PC-9 (cell line): ENCODE results near the gene C1QTNF9. TPM values are rescaled to one million over a fixed set of nuclear protein-coding genes. Genes with fewer than 3 reads are reported as not detected.

Experiments used
- BruUV-seq: library from RNA; stranded (reverse); fragments of 400-500 nt; replicated peaks from 2 replicates; lab custom pipeline; 2021; lab: Mats Ljungman, UMichigan
- CTCF ChIA-PET: fragments of 300-600 bp; sonication (Branson Sonifier 250); formaldehyde crosslinking; loops from one replicate; lab custom pipeline; 2022; ENCODE audit warnings: antibody characterized with exemption; lab: Charles Lee
- POLR2A ChIA-PET: fragments of 300-600 bp; sonication (Branson Sonifier 250); formaldehyde crosslinking; loops from one replicate; lab custom pipeline; 2022; ENCODE audit warnings: antibody characterized with exemption; ENCODE audit not compliant: unreplicated experiment; lab: Charles Lee
- DNase-seq, 2 experiments: peaks; one replicate each; pipeline versions ENCODE4 v3.0.0 to v3.0.0-alpha.2; 2015 to 2022; ENCODE audit warnings: mixed read lengths in 1 of 2
- H2AFZ ChIP-seq: fragments of 200-600 bp; sonication (generic); 2 replicates; pipeline ENCODE4 v1.8.1; 2017; ENCODE audit warnings: antibody characterized with exemption
- H3F3A ChIP-seq: fragments of 200-600 bp; sonication (generic); 2 replicates; pipeline ENCODE4 v1.8.1; 2017; ENCODE audit warnings: antibody characterized with exemption, mild to moderate bottlenecking, low read depth; ENCODE audit not compliant: insufficient read depth
- H3K27ac ChIP-seq: fragments of 200-600 bp; sonication (generic); 2 replicates; pipeline ENCODE4 v1.6.1; 2016; ENCODE audit warnings: mixed run types
- H3K27me3 ChIP-seq: fragments of 200-600 bp; sonication (generic); 2 replicates; pipeline ENCODE4 v1.6.1; 2016; ENCODE audit warnings: low read depth, mixed run types; ENCODE audit not compliant: insufficient read depth
- H3K36me3 ChIP-seq: fragments of 200-600 bp; sonication (generic); 2 replicates; pipeline ENCODE4 v1.6.1; 2016; ENCODE audit warnings: low read depth, mixed run types
- H3K4me1 ChIP-seq: fragments of 200-600 bp; sonication (generic); replicated peaks from 2 replicates; pipeline ENCODE4 v1.6.1; 2016; ENCODE audit warnings: mixed run types; ENCODE audit not compliant: insufficient read depth
- H3K4me2 ChIP-seq: fragments of 200-600 bp; sonication (generic); 2 replicates; pipeline ENCODE4 v1.6.1; 2017; ENCODE audit warnings: mixed run types
- H3K4me3 ChIP-seq: fragments of 200-600 bp; sonication (generic); 2 replicates; pipeline ENCODE4 v1.6.1; 2016; ENCODE audit warnings: mixed run types
- H3K79me2 ChIP-seq: fragments of 200-600 bp; sonication (generic); 2 replicates; pipeline ENCODE4 v1.6.1; 2017; ENCODE audit warnings: low read depth, mixed run types
- H3K9me2 ChIP-seq: fragments of 200-600 bp; sonication (generic); 2 replicates; pipeline ENCODE4 v1.8.1; 2017; ENCODE audit warnings: mild to moderate bottlenecking; ENCODE audit not compliant: insufficient read depth
- H3K9me3 ChIP-seq: fragments of 200-600 bp; sonication (generic); 2 replicates; pipeline ENCODE4 v1.8.1; 2016; ENCODE audit warnings: low read depth; ENCODE audit not compliant: insufficient read depth
- H4K20me1 ChIP-seq: fragments of 200-600 bp; sonication (generic); 2 replicates; pipeline ENCODE4 v1.8.1; 2017; ENCODE audit not compliant: insufficient read depth
- CTCF ChIP-seq: fragments of 200-600 bp; sonication (generic); conservative IDR thresholded peaks from 2 replicates; pipeline ENCODE4 v1.6.1; 2017; ENCODE audit warnings: mixed run types, antibody characterized with exemption, mild to moderate bottlenecking, moderate library complexity
- EZH2 ChIP-seq: fragments of 200-600 bp; sonication (generic); IDR thresholded peaks from 2 replicates; pipeline ENCODE4 v1.8.0; 2017; ENCODE audit warnings: antibody characterized with exemption, low read depth
- intact Hi-C: fragments of 100-400 bp; cut with micrococcal nuclease; formaldehyde crosslinking; loops from one replicate; pipeline ENCODE4 v1.10.0; 2022; ENCODE audit not compliant: unreplicated experiment
- total RNA-seq: library from RNA; stranded (reverse); gene quantifications from 2 replicates; pipeline ENCODE4 v1.2.3, GENCODE V29; 2021

The C1QTNF9 gene
- total RNA-seq, 1 experiment from 2014 or later: not detected

- Histone ChIP-seq H3F3A (peaks cover 15% of the 10 kb centered on the region), H3K9me2 (no peaks in the 10 kb centered on the region), H3K27ac (no peak overlapping the region; the same call in 1 of the 2 replicates), H3K4me1 (peaks cover 16% of the 10 kb centered on the region), H3K79me2 (no peaks in the 10 kb centered on the region), H3K9me3 (no peaks in the 10 kb centered on the region), H3K36me3 (no peaks in the 10 kb centered on the region), H4K20me1 (no peaks in the 10 kb centered on the region), H2AFZ (no peak overlapping the region), H3K4me2 (0 out of 2 replicates have a peak overlapping the region, but pooled peaks have one; percentile 40), H3K27me3 (no peaks in the 10 kb centered on the region), H3K4me3 (no peak overlapping the region)
- POLR2A ChIA-PET: no interaction called here
- TF ChIP-seq EZH2: no peak
- TF ChIP-seq CTCF: no peak
- BruUV-seq: no TSS peak
- intact Hi-C loops: loop anchor here (10.0 kb wide), 1 partner anchor 257 kb away; no protein-coding TSS in a partner anchor
- DNase-seq: peak; percentile 3 to 58
- CTCF ChIA-PET: no interaction called here
Observed at GRCh38 chr13:24307211-24308067, 1.9 kb upstream of the C1QTNF9 start.

GRCh38 chr13:24308068-24308445 lies 1.3 kb upstream of the C1QTNF9 start:
- Histone ChIP-seq H3K9me2 (no peaks in the 10 kb centered on the region), H3K4me1 (peaks cover 16% of the 10 kb centered on the region), H3K79me2 (no peaks in the 10 kb centered on the region), H3K9me3 (no peaks in the 10 kb centered on the region), H3K4me2 (no peak overlapping the region), H2AFZ (no peak overlapping the region), H3F3A (peaks cover 15% of the 10 kb centered on the region), H3K36me3 (no peaks in the 10 kb centered on the region), H3K27me3 (no peaks in the 10 kb centered on the region), H3K27ac (no peak overlapping the region), H4K20me1 (no peaks in the 10 kb centered on the region), H3K4me3 (no peak overlapping the region)
- no peak for DNase-seq
- POLR2A ChIA-PET: no interaction called here
- CTCF ChIA-PET: no interaction called here
- intact Hi-C loops: loop anchor here (10.0 kb wide), 1 partner anchor 257 kb away; no protein-coding TSS in a partner anchor
- BruUV-seq: no TSS peak
- no peak for TF ChIP-seq EZH2
- no peak for TF ChIP-seq CTCF

- ChIA-PET POLR2A (no interaction called here), CTCF (no interaction called here)
- Histone ChIP-seq H3K27me3 (no peaks in the 10 kb centered on the region), H3K4me1 (peaks cover 16% of the 10 kb centered on the region), H3K9me3 (no peaks in the 10 kb centered on the region), H3K79me2 (no peaks in the 10 kb centered on the region), H3K9me2 (no peaks in the 10 kb centered on the region), H4K20me1 (no peaks in the 10 kb centered on the region), H3K36me3 (no peaks in the 10 kb centered on the region), H3K27ac (no peak overlapping the region), H3K4me2 (no peak overlapping the region), H3K4me3 (no peak overlapping the region), H2AFZ (no peak overlapping the region), H3F3A (peaks cover 15% of the 10 kb centered on the region)
- intact Hi-C loops: loop anchor here (10.0 kb wide), 1 partner anchor 256 kb away; no protein-coding TSS in a partner anchor
- BruUV-seq: no TSS peak
- TF ChIP-seq EZH2 (no peak), CTCF (no peak)
- DNase-seq: no peak
Observed at GRCh38 chr13:24308488-24309020, 826 bp upstream of the C1QTNF9 start.
